Measurements from ENCODE around the gene ARHGEF25. TPM values are rescaled to one million over a fixed set of nuclear protein-coding genes. Genes with fewer than 3 reads are reported as not detected.

Gene ARHGEF25
- total and polyA plus RNA-seq, 2 of the 4 experiments (the other 2 are of a cell fraction), result 6.3 to 17.9 TPM

DNA sequence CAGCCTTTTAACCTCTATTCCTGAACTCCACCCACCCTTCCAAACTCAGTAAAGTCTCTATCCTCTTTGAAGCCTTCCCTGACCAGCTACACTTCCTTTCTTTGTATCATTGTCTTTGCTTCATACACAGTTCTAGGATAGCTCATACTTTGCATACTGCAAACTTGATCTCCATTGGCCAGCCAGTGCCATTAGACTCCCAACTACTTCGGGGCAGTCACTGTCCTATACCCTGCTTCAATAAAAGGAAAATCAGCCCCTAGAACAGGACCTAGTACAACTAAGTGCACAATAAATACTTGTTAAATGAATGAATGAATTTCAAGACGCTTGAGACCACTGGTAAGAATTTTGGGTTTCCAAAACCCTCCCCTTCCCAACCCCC lies 20.8 kb upstream of the ARHGEF25 start:
- no peak for ATAC-seq (ENCODE audit: low read depth)
- ChIA-PET POLR2A (ENCODE audit: unreplicated experiment) (no interaction called here), CTCF (no interaction called here)
- Histone ChIP-seq H3K79me1 (ENCODE audit: low read depth in 1 of 2, low read length in 2 of 2) (peaks cover 15 to 25% of the 10 kb centered on the region in 2 experiments; a peak in 3 of 4 replicates), H3K4me1 (ENCODE audit: control insufficient read depth, insufficient read depth, low read length) (peaks cover 5% of the 10 kb centered on the region; the same call in 1 of the 2 replicates), H2BK120ac (ENCODE audit: low read depth, low read length) (no peak overlapping the region), H3K4me2 (ENCODE audit: low read depth, low read length) (peak overlapping the region; percentile 86), H3K36me3 (ENCODE audit: control insufficient read depth, insufficient read depth, low read length) (peaks cover 2% of the 10 kb centered on the region; the same call in 1 of the 2 replicates), H2BK20ac (ENCODE audit: low read depth, low read length) (no peak overlapping the region), H4K8ac (ENCODE audit: low read depth in 2 of 2, low read length in 2 of 2) (peak overlapping the region; percentile 66 to 91), H3K23ac (ENCODE audit: low read depth, low read length) (peak overlapping the region; percentile 7; the same call in 1 of the 2 replicates), H4K5ac (ENCODE audit: low read depth, low read length) (peak overlapping the region; percentile 35; the same call in 1 of the 2 replicates), H3K4ac (ENCODE audit: low read depth, low read length) (no peak overlapping the region), H4K20me1 (ENCODE audit: insufficient read depth, low read length) (no peaks in the 10 kb centered on the region), H3K27ac (ENCODE audit: insufficient read depth, low read length) (no peak overlapping the region), H3K56ac (ENCODE audit: extremely low read depth, insufficient read depth, low read length) (0 out of 2 replicates have a peak overlapping the region, but pooled peaks have one; percentile 43), H3K9me3 (ENCODE audit: control insufficient read depth, insufficient read depth, low read length) (no peaks in the 10 kb centered on the region), H3K27me3 (ENCODE audit: control insufficient read depth, insufficient read depth, low read length) (peaks cover 18% of the 10 kb centered on the region), H2BK5ac (ENCODE audit: low read depth, low read length, poor library complexity, severe bottlenecking) (no peak overlapping the region), H3K9ac (ENCODE audit: low read depth, low read length) (0 out of 2 replicates have a peak overlapping the region, but pooled peaks have one; percentile 11), H2AK5ac (ENCODE audit: low read depth, low read length) (no peak overlapping the region), H3K18ac (ENCODE audit: low read depth, low read length) (no peak overlapping the region), H3K14ac (replicated peaks; ENCODE audit: low read depth, low read length) (peak overlapping the region; percentile 25; the same call in 1 of the 2 replicates), H2AFZ (replicated peaks; ENCODE audit: low read length, poor library complexity) (peak overlapping the region; percentile 99), H2AK9ac (replicated peaks; ENCODE audit: low read depth, low read length, poor library complexity) (peak overlapping the region; percentile 22), H4K91ac (ENCODE audit: insufficient read depth, low read depth, low read length) (no peak overlapping the region), H2BK15ac (ENCODE audit: low read depth, low read length) (0 out of 3 replicates have a peak overlapping the region, but pooled peaks have one; percentile 2), H3K9me1 (ENCODE audit: insufficient read depth, low read length) (peaks cover 11% of the 10 kb centered on the region), H3K4me3 (ENCODE audit: insufficient read depth, low read depth, low read length) (peak overlapping the region; percentile 88)
- DNase-seq, result no peak
- BruUV-seq (replicated peaks), result no TSS peak
- no CpG with 5 or more reads among the region's 2 CpGs for WGBS, 2 experiments (ENCODE audit: extremely low coverage in 2 of 2, insufficient read length in 1 of 2)
- TF ChIP-seq RFX5 (IDR thresholded peaks at IDR 0.05; ENCODE audit: low read depth, low read length), result no peak
- TF ChIP-seq RCOR1 (IDR thresholded peaks at IDR 0.05; ENCODE audit: insufficient replicate concordance, low read length), result no peak
- TF ChIP-seq POLR2A (IDR thresholded peaks at IDR 0.05; ENCODE audit: low read depth, low read length), result no peak
- no peak for TF ChIP-seq NFE2L2 (IDR thresholded peaks at IDR 0.05; ENCODE audit: low read depth, low read length)
- TF ChIP-seq CHD1 (IDR thresholded peaks at IDR 0.05; ENCODE audit: low read depth, low read length), result no peak
- no peak for TF ChIP-seq BHLHE40 (IDR thresholded peaks at IDR 0.05; ENCODE audit: low read depth, low read length)
- TF ChIP-seq ELK1 (IDR thresholded peaks at IDR 0.05; ENCODE audit: borderline replicate concordance, low read depth, low read length), result no peak
- no peak for TF ChIP-seq SMC3 (IDR thresholded peaks at IDR 0.05; ENCODE audit: low read depth, low read length)
- dilution Hi-C loops (cut with HindIII; ENCODE audit: low sequenced_read_pairs, unreplicated experiment), result no loop called here
- intact Hi-C loops (cut with micrococcal nuclease), result no loop called here
- in situ Hi-C loops (cut with MboI; ENCODE audit: low sequenced_read_pairs), result no loop called here

Measured in IMR-90 (cell line).